Fibroblast of lung (primary cell): Measurements from ENCODE around the gene UNKL. TPM values are rescaled to one million over a fixed set of nuclear protein-coding genes. Genes with fewer than 3 reads are reported as not detected.
A peak's percentile ranks its signal among the peaks of the same experiment; 100 is the strongest.

Experiments
- DNase-seq, 2 donors: peaks; one replicate each; pipeline versions ENCODE4 v3.0.0 to v3.0.0-alpha.2; 2010; ENCODE audit warnings: low read depth in 2 of 2
- H2AFZ ChIP-seq: 2 replicates; pipeline ENCODE4 v1.5.1; 2012; ENCODE audit warnings: low read length, control low read depth, inconsistent platforms
- H3K27ac ChIP-seq: 2 replicates; pipeline ENCODE4 v1.5.1; 2011; ENCODE audit warnings: low read length, control low read depth; ENCODE audit not compliant: insufficient read depth
- H3K27me3 ChIP-seq: 2 replicates; pipeline ENCODE4 v1.5.1; 2011; ENCODE audit warnings: mild to moderate bottlenecking, low read length; ENCODE audit not compliant: control insufficient read depth, insufficient read depth
- H3K36me3 ChIP-seq: 2 replicates; pipeline ENCODE4 v1.5.1; 2011; ENCODE audit warnings: low read length; ENCODE audit not compliant: control insufficient read depth, insufficient read depth
- H3K4me1 ChIP-seq: 2 replicates; pipeline ENCODE4 v1.5.1; 2011; ENCODE audit warnings: low read length; ENCODE audit not compliant: control insufficient read depth, insufficient read depth; ENCODE audit errors: extremely low read depth
- H3K4me2 ChIP-seq: 2 replicates; pipeline ENCODE4 v1.5.1; 2011; ENCODE audit warnings: low read length, control low read depth; ENCODE audit not compliant: insufficient read depth; ENCODE audit errors: extremely low read depth
- H3K4me3 ChIP-seq, 4 experiments: fragments of 200-600 bp in 1 of 4; sonication (generic) in 1 of 4; replicated peaks in 1 of 4; 2 replicates each; pipeline ENCODE4 v1.5.1; 2011 to 2016; ENCODE audit warnings: low read length in 4 of 4, low read depth in 3 of 4, mild to moderate bottlenecking in 3 of 4, control low read depth in 2 of 4, inconsistent platforms in 1 of 4, mixed read lengths in 1 of 4; ENCODE audit not compliant: insufficient read depth in 1 of 4; ENCODE audit errors: control extremely low read depth in 1 of 4
- H3K79me2 ChIP-seq: 2 replicates; pipeline ENCODE4 v1.5.1; 2012; ENCODE audit warnings: mild to moderate bottlenecking, low read length, inconsistent platforms; ENCODE audit not compliant: control insufficient read depth, insufficient read depth
- H3K9ac ChIP-seq: 2 replicates; pipeline ENCODE4 v1.5.1; 2011; ENCODE audit warnings: mild to moderate bottlenecking, low read length, control low read depth; ENCODE audit not compliant: insufficient read depth
- H3K9me3 ChIP-seq: 2 replicates; pipeline ENCODE4 v1.5.1; 2012; ENCODE audit warnings: low read depth, low read length; ENCODE audit not compliant: control insufficient read depth, insufficient read depth
- H4K20me1 ChIP-seq: 2 replicates; pipeline ENCODE4 v1.5.1; 2011; ENCODE audit warnings: low read length; ENCODE audit not compliant: control insufficient read depth, insufficient read depth; ENCODE audit errors: extremely low read depth
- CTCF ChIP-seq, 2 donors: IDR thresholded peaks in 1 of 2; conservative IDR thresholded peaks in 1 of 2; 1 replicate in 1 of 2; 2 replicates in 1 of 2; pipeline ENCODE4 v1.5.1; 2011 to 2012; ENCODE audit warnings: low read length in 2 of 2, control low read depth in 1 of 2, inconsistent platforms in 1 of 2, low read depth in 1 of 2, mild to moderate bottlenecking in 1 of 2
- EZH2 ChIP-seq: IDR thresholded peaks from 2 replicates; pipeline ENCODE4 v1.5.1; 2012; ENCODE audit warnings: low read length, control low read depth, mild to moderate bottlenecking; ENCODE audit errors: missing control alignments
- polyA plus RNA-seq, 2 donors: library from polyadenylated mRNA; depleted of rRNA in 1 of 2; stranded (reverse) in 1 of 2; unstranded in 1 of 2; fragments of >200 nt; gene quantifications; 2 replicates each; pipeline ENCODE4 v1.2.1, GENCODE V29; 2011 to 2012; ENCODE audit warnings: missing spikeins in 1 of 2
- total RNA-seq: library from RNA; depleted of rRNA; stranded (reverse); fragments of >200 nt; gene quantifications from 2 replicates; pipeline ENCODE4 v1.2.1, GENCODE V29; 2014

UNKL gene
- total and polyA plus RNA-seq, 2 donors (not counting 1 experiment from before 2014, with no cell fraction given), result 4.3 to 6.3 TPM

GRCh38 chr16:1429631-1430030 is 15.1 kb upstream of the UNKL start:
- H3K27ac ChIP-seq, result no peak overlapping the region

GRCh38 chr16:1429012-1429411 is 14.5 kb upstream of the UNKL start:
- Histone ChIP-seq H2AFZ (no peak overlapping the region), H3K27me3 (no peaks in the 10 kb centered on the region), H4K20me1 (no peaks in the 10 kb centered on the region), H3K9ac (no peak overlapping the region), H3K9me3 (no peaks in the 10 kb centered on the region), H3K36me3 (no peaks in the 10 kb centered on the region), H3K4me2 (no peak overlapping the region), H3K79me2 (no peaks in the 10 kb centered on the region), H3K27ac (no peak overlapping the region), H3K4me1 (no peaks in the 10 kb centered on the region), H3K4me3 (no peak overlapping the region)
- no peak for DNase-seq
- TF ChIP-seq EZH2 (no peak), CTCF (conservative IDR thresholded peaks at IDR 0.05 in 1 of 2, IDR thresholded peaks at IDR 0.05 in 1 of 2; ENCODE audit: low read depth in 1 of 2, low read length in 2 of 2) (no peak)

More at GRCh38 chr16:1429631-1430030, 15.1 kb upstream of the UNKL start:
- H4K20me1 ChIP-seq, result no peaks in the 10 kb centered on the region
- no peaks in the 10 kb centered on the region for H3K79me2 ChIP-seq
- DNase-seq, result no peak
- no peaks in the 10 kb centered on the region for H3K27me3 ChIP-seq
- H3K4me1 ChIP-seq, result no peaks in the 10 kb centered on the region
- H3K9me3 ChIP-seq, result no peaks in the 10 kb centered on the region
- no peak overlapping the region for H3K9ac ChIP-seq
- H3K36me3 ChIP-seq, result no peaks in the 10 kb centered on the region
- no peak overlapping the region for H2AFZ ChIP-seq
- TF ChIP-seq CTCF (conservative IDR thresholded peaks at IDR 0.05 in 1 of 2, IDR thresholded peaks at IDR 0.05 in 1 of 2; ENCODE audit: low read depth in 1 of 2, low read length in 2 of 2) (no peak), EZH2 (no peak)
- no peak overlapping the region for H3K4me2 ChIP-seq
- H3K4me3 ChIP-seq, result no peak overlapping the region

GRCh38 chr16:1428511-1428910 is 14.0 kb upstream of the UNKL start:
- Histone ChIP-seq H3K27me3 (no peaks in the 10 kb centered on the region), H3K4me1 (no peaks in the 10 kb centered on the region), H3K9ac (no peak overlapping the region), H3K9me3 (no peaks in the 10 kb centered on the region), H3K79me2 (no peaks in the 10 kb centered on the region), H4K20me1 (no peaks in the 10 kb centered on the region), H3K27ac (no peak overlapping the region), H3K4me3 (no peak overlapping the region), H3K36me3 (no peaks in the 10 kb centered on the region), H3K4me2 (no peak overlapping the region), H2AFZ (no peak overlapping the region)
- TF ChIP-seq EZH2 (no peak), CTCF (conservative IDR thresholded peaks at IDR 0.05 in 1 of 2, IDR thresholded peaks at IDR 0.05 in 1 of 2; ENCODE audit: low read depth in 1 of 2, low read length in 2 of 2) (peak; percentile 10 to 23)
- DNase-seq, result peak in 1 of 2 donors; percentile 10
